Measurements from ENCODE around the gene SIPA1. TPM values are rescaled to one million over a fixed set of nuclear protein-coding genes. Genes with fewer than 3 reads are reported as not detected.

The SIPA1 gene
- total and polyA plus RNA-seq, 9 donors = 10.0 to 48.2 (median 37.9) TPM

DNA sequence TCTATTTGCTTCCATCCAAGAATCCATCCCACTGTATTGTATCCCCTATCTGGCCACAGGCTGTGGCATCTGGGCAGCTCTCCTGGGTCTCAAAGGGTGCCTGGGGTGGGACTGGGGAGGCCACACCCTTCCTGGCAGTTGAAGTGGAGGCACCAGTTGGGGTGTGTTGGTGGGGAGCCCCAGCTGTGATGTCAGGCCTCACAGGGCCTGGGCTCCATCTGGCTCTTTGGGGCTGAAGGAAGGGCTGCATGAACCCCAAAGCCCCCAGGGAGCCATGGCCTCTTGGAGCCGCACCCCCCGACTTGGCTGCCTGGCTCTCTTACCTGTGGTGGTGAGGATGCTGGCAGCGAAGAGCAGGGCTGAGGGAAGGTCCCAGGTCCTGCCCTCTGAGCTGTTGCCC is 42.8 kb upstream of the SIPA1 start:
- no peak for DNase-seq
- Histone ChIP-seq H3K4me3 (no peak overlapping the region), H3K27me3 (no peaks in the 10 kb centered on the region), H3K4me1 (ENCODE audit: insufficient read depth) (no peaks in the 10 kb centered on the region), H3K27ac (no peak overlapping the region), H3K9me3 (no peaks in the 10 kb centered on the region), H3K36me3 (no peaks in the 10 kb centered on the region)
- TF ChIP-seq, protein P1, sequence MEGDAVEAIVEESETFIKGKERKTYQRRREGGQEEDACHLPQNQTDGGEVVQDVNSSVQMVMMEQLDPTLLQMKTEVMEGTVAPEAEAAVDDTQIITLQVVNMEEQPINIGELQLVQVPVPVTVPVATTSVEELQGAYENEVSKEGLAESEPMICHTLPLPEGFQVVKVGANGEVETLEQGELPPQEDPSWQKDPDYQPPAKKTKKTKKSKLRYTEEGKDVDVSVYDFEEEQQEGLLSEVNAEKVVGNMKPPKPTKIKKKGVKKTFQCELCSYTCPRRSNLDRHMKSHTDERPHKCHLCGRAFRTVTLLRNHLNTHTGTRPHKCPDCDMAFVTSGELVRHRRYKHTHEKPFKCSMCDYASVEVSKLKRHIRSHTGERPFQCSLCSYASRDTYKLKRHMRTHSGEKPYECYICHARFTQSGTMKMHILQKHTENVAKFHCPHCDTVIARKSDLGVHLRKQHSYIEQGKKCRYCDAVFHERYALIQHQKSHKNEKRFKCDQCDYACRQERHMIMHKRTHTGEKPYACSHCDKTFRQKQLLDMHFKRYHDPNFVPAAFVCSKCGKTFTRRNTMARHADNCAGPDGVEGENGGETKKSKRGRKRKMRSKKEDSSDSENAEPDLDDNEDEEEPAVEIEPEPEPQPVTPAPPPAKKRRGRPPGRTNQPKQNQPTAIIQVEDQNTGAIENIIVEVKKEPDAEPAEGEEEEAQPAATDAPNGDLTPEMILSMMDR (IDR thresholded peaks at IDR 0.05) = no peak
- TF ChIP-seq EP300 (IDR thresholded peaks at IDR 0.05) (no peak), POLR2A (IDR thresholded peaks at IDR 0.05) (no peak)
- WGBS, 3 donors = 65 to 72% (median 72%) methylated on average over 3 of the region's 3 CpGs
- intact Hi-C loops (cut with DNase I) = no loop called here

DNA sequence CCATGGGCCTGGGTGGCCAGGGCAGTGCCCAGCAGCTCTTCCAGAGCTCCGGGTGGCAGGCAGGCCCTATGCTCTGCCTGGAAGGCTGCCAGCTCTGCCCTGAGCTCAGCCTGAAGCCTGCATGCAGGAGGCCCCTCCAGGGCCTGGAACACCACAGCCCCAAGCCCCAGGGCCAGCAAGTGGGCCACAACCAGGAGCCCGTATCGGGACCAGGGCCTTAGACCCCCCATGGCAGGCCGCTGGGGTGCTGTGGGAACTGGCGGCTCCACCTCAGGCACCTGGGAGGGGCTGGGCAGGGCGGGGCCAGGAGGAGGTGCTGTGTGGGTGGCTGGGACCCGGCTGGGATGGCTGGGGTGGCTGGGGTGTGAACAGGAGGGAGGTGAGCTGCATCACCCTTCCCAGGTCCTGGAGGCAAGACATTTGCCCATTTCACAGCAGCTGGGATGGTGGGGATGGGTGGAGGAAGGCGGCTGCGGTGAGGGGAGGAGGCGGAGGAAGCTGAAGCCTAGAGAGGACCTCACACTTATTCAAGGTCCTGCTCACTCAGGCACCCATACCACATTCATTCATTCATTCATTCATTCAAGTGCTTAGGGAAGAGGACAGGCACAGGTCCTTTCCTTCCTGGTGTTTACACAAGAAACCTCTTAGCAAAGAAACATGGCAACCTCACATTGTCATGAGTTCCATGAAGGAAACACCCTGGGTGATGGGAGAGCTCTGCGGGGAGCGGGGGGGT is 42.2 kb upstream of the SIPA1 start, which contains the start of gene KCNK7:
Gene KCNK7 (minus strand): TSS at position 258 of the 739 bp plus-strand sequence. CDS start 28 bp downstream, at position 230.
- no peak within 1 kb of the TSS for H3K4me3 ChIP-seq
- TF ChIP-seq EP300 (IDR thresholded peaks at IDR 0.05) (no peak), POLR2A (IDR thresholded peaks at IDR 0.05) (no peak)
- TF ChIP-seq, protein P1 (IDR thresholded peaks at IDR 0.05) = no peak
- no peaks in the 10 kb centered on the region for H3K4me1 ChIP-seq (ENCODE audit: insufficient read depth)
- intact Hi-C loops (cut with DNase I) = no loop called here
- no peaks in the 10 kb centered on the region for H3K27me3 ChIP-seq
- DNase-seq = no peak
- no peaks in the 10 kb centered on the region for H3K9me3 ChIP-seq
- H3K27ac ChIP-seq = no peak within 1 kb of the TSS
- no peaks in the 10 kb centered on the region for H3K36me3 ChIP-seq
- WGBS, 3 donors = 66 to 70% (median 70%) methylated on average over 8 to 12 of the region's 12 CpGs

DNA sequence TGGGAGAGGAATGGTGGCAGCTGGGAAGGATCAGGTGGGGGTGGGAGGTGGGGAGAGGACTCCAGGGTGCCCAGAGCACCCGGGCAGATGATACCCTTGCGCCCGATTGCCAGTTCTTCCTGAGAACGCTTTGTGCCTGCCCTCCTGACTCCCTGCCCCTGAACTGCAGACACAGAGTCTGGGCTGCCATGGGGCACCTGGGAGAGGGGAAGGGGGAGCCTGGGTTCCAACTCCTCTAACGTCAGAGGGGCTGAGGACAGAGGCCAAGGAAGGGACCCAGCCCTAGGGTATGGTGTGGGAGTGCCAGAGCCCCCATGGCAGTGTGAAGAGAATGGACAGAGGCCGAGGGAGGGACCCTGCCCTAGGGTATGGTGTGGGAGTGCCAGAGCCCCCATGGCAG is 41.4 kb upstream of the SIPA1 start:
- TF ChIP-seq, protein P1 (IDR thresholded peaks at IDR 0.05) = no peak
- TF ChIP-seq EP300 (IDR thresholded peaks at IDR 0.05) = no peak
- TF ChIP-seq POLR2A (IDR thresholded peaks at IDR 0.05) = no peak
- WGBS, 3 donors = 58 to 77% (median 62%) methylated on average over 5 to 6 of the region's 6 CpGs
- no peaks in the 10 kb centered on the region for H3K27me3 ChIP-seq
- H3K36me3 ChIP-seq = no peaks in the 10 kb centered on the region
- no peaks in the 10 kb centered on the region for H3K9me3 ChIP-seq
- no peak overlapping the region for H3K4me3 ChIP-seq
- H3K27ac ChIP-seq = no peak overlapping the region
- no peak for DNase-seq
- H3K4me1 ChIP-seq (ENCODE audit: insufficient read depth) = no peaks in the 10 kb centered on the region
- intact Hi-C loops (cut with DNase I) = no loop called here

DNA sequence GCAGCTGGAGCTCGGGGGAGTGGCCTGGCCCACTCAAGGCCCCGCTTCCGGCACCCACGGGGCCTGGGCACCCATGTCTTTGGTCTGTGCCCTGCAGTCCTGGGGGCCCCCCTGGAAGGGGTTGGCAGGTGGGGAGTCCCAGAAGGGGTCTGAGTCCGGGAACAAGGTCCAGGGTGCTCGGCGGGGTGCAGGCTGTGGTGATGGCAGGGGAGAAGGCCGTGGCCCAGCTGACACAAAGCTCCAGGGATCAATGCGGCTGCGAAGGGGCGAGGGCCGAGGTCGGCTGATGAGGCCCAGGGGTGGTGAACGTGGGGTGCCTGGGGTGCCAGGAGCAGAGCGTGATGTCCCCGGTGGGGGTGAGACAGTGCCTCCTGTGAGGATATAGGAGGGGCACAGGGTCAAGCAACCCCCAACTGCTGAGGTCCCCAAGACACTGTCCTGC is 39.6 kb upstream of the SIPA1 start:
- WGBS, 3 donors = 84 to 86% (median 86%) methylated on average over 16 of the region's 16 CpGs
- Histone ChIP-seq H3K9me3 (no peaks in the 10 kb centered on the region), H3K36me3 (no peaks in the 10 kb centered on the region), H3K4me1 (ENCODE audit: insufficient read depth) (no peaks in the 10 kb centered on the region), H3K27ac (no peak overlapping the region), H3K27me3 (no peaks in the 10 kb centered on the region), H3K4me3 (no peak overlapping the region)
- intact Hi-C loops (cut with DNase I) = no loop called here
- no peak for DNase-seq
- TF ChIP-seq, protein P1 (IDR thresholded peaks at IDR 0.05) = no peak
- TF ChIP-seq EP300 (IDR thresholded peaks at IDR 0.05) = no peak
- no peak for TF ChIP-seq POLR2A (IDR thresholded peaks at IDR 0.05)

All from ovary (tissue), 9 donors.